Stomach (tissue), 4 donors: ENCODE results near the gene MCF2L.

ENCODE experiments used
- EP300 ChIP-seq: sonication (generic); formaldehyde crosslinking; IDR thresholded peaks from one replicate; pipeline ENCODE4 v1.6.1; 2017; ENCODE audit warnings: antibody characterized with exemption
- POLR2AphosphoS5 ChIP-seq, 3 donors: sonication (generic); formaldehyde crosslinking; IDR thresholded peaks; one replicate each; pipeline ENCODE4 v1.6.1; 2016; ENCODE audit warnings: antibody characterized with exemption in 3 of 3
- TF ChIP-seq, protein P1 (sequence below), 7 experiments: fragments of 450-650 bp in 4 of 7; fragments of 200-600 bp in 3 of 7; sonication (generic) in 3 of 7; IDR thresholded peaks; one replicate each; pipeline ENCODE4 v1.5.1; 2016 to 2019; ENCODE audit warnings: antibody characterized with exemption in 7 of 7, control low read depth in 2 of 7, mild to moderate bottlenecking in 1 of 7

DNA sequence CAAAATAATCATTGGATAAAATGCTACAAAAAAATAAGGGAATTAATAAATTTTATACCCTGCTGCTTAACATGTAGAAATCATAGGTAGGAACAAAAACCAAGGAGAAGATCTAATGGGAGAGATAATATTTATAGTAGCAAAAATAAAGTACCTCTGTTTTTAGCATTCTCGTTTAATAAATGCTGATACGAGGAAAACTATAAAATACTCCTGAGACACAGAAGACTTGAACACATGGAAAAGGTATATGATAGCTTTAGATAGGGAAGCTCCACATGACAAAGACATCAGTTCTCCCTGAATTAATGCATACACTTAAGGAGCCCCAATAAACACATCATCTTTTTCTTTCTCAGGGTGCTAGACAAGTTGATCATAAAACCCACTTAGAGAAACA is 44.6 kb upstream of the MCF2L start:
- TF ChIP-seq EP300 (no peak), POLR2AphosphoS5 (IDR thresholded peaks at IDR 0.05) (no peak)
- TF ChIP-seq, protein P1, sequence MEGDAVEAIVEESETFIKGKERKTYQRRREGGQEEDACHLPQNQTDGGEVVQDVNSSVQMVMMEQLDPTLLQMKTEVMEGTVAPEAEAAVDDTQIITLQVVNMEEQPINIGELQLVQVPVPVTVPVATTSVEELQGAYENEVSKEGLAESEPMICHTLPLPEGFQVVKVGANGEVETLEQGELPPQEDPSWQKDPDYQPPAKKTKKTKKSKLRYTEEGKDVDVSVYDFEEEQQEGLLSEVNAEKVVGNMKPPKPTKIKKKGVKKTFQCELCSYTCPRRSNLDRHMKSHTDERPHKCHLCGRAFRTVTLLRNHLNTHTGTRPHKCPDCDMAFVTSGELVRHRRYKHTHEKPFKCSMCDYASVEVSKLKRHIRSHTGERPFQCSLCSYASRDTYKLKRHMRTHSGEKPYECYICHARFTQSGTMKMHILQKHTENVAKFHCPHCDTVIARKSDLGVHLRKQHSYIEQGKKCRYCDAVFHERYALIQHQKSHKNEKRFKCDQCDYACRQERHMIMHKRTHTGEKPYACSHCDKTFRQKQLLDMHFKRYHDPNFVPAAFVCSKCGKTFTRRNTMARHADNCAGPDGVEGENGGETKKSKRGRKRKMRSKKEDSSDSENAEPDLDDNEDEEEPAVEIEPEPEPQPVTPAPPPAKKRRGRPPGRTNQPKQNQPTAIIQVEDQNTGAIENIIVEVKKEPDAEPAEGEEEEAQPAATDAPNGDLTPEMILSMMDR (IDR thresholded peaks at IDR 0.05): no peak
